ENCODE measurements around the gene DNAH3.
"Not testable (repeated sequence)": the region's sequence is repeated elsewhere in the genome, so short reads cannot be mapped to it uniquely, and the experiment has no call there.

Gene DNAH3

DNA sequence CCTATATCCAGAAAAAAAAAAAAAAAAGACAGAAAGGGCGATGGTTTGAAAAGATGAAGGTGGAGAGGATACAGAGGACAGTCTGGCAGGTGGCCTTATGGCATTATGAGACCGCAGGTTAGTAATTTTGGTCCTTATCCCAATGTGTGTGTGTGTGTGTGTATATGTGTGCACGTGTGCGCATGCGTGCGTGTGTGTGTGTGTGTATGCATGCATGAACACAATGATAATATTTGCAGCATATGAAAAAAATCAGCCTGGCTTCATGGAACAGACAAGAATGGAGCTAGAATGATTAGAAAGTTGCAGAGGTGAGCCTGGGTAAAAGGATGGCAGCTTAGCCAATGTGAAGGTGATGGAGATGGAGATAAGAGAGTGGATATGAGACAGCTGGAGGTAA lies 166.6 kb downstream of the DNAH3 start:
- Mint-ChIP-seq H3K4me1 (ENCODE audit: low read depth) (no peaks in the 10 kb centered on the region), H3K36me3 (ENCODE audit: low read depth) (no peaks in the 10 kb centered on the region), H3K27ac (no peak overlapping the region), H3K27me3 (no peaks in the 10 kb centered on the region), H3K4me3 (no peak overlapping the region), H3K9me3 (no peaks in the 10 kb centered on the region)

GRCh38 chr16:20976576-20976975 lies 174.1 kb downstream of the DNAH3 start:
- H3K27me3 Mint-ChIP-seq, result peaks cover 8% of the 10 kb centered on the region
- no peaks in the 10 kb centered on the region for H3K4me1 Mint-ChIP-seq (ENCODE audit: low read depth)
- H3K4me3 Mint-ChIP-seq, result no peak overlapping the region
- H3K27ac Mint-ChIP-seq, result no peak overlapping the region
- no peaks in the 10 kb centered on the region for H3K36me3 Mint-ChIP-seq (ENCODE audit: low read depth)
- H3K9me3 Mint-ChIP-seq, result no peaks in the 10 kb centered on the region

DNA sequence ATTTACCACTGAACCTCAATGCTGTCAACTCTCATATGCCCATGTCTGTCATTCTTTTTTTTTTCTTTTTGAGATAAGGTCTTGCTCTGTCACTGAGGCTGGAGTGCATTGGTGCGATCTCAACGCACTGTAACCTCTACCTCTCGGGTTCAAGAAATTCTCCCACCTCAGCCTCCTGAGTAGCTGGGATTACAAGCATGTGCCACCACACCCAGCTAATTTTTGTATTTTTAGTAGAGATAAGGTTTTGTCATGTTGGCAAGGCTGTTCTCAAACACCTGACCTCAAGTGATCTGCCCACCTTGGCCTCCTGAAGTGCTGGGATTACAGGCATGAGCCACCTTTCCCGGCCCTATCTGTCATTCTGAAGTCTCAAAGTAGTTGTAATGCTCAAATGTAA lies 177.4 kb downstream of the DNAH3 start:
- not testable (repeated sequence) for H3K4me3 Mint-ChIP-seq; H3K9me3 Mint-ChIP-seq; H3K36me3 Mint-ChIP-seq (ENCODE audit: low read depth); H3K27ac Mint-ChIP-seq; H3K4me1 Mint-ChIP-seq (ENCODE audit: low read depth); H3K27me3 Mint-ChIP-seq

- Mint-ChIP-seq H3K4me1 (ENCODE audit: low read depth) (no peaks in the 10 kb centered on the region), H3K27me3 (peaks cover 8% of the 10 kb centered on the region), H3K27ac (no peak overlapping the region), H3K36me3 (ENCODE audit: low read depth) (no peaks in the 10 kb centered on the region), H3K9me3 (no peaks in the 10 kb centered on the region), H3K4me3 (no peak overlapping the region)
Measured at GRCh38 chr16:20971401-20971800, 179.2 kb downstream of the DNAH3 start.

DNA sequence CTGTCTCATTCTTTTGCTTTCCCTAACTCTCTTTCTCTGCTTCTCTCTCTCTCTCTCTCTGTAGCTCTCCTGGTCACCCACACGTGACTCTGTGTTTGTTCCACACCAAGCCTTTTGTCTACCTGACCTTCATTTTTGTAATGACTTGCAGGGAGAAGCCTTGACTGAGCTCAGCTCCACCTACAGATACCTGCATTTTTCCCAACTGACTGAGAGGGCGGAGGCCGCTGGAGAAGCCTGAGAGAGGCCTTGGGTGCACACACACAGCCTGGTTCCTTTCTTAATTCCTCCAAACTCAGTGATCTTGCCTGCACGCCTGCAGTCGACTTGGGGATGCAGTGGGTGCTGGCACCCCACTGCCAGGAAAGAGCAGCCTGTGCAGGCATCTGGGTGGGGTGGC lies 181.3 kb downstream of the DNAH3 start:
- no peaks in the 10 kb centered on the region for H3K4me1 Mint-ChIP-seq (ENCODE audit: low read depth)
- no peaks in the 10 kb centered on the region for H3K9me3 Mint-ChIP-seq
- H3K27me3 Mint-ChIP-seq, result no peaks in the 10 kb centered on the region
- no peaks in the 10 kb centered on the region for H3K36me3 Mint-ChIP-seq (ENCODE audit: low read depth)
- no peak overlapping the region for H3K4me3 Mint-ChIP-seq
- no peak overlapping the region for H3K27ac Mint-ChIP-seq

DNA sequence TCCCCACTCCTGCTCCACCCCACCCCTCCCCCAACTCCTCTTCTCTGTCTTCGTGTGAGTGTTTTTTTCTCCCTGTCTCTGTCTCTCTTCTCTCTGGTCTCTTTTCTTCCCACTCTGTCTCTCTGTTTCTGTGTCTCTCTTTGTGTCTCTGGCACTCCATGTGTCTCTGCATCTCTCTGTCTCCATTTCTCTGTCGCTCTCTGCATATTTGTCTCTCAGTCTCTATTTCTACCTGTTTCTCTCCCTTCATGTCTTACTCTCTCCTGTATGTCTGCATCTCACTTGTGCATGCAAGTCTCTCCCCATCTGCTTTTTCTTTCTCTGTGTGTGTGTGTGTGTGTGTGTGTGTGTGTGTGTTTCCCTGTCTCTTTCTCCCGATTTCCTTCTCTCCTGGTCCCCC lies 181.9 kb downstream of the DNAH3 start:
- Mint-ChIP-seq H3K4me3 (no peak overlapping the region), H3K4me1 (ENCODE audit: low read depth) (no peaks in the 10 kb centered on the region), H3K27me3 (no peaks in the 10 kb centered on the region), H3K36me3 (ENCODE audit: low read depth) (no peaks in the 10 kb centered on the region), H3K9me3 (no peaks in the 10 kb centered on the region), H3K27ac (no peak overlapping the region)

- no peak overlapping the region for H3K27ac Mint-ChIP-seq
- no peaks in the 10 kb centered on the region for H3K27me3 Mint-ChIP-seq
- H3K4me3 Mint-ChIP-seq, result no peak overlapping the region
- no peaks in the 10 kb centered on the region for H3K36me3 Mint-ChIP-seq (ENCODE audit: low read depth)
- peaks cover 3% of the 10 kb centered on the region for H3K9me3 Mint-ChIP-seq
- H3K4me1 Mint-ChIP-seq (ENCODE audit: low read depth), result no peaks in the 10 kb centered on the region
Measured at GRCh38 chr16:20960899-20961298, 189.7 kb downstream of the DNAH3 start.

DNA sequence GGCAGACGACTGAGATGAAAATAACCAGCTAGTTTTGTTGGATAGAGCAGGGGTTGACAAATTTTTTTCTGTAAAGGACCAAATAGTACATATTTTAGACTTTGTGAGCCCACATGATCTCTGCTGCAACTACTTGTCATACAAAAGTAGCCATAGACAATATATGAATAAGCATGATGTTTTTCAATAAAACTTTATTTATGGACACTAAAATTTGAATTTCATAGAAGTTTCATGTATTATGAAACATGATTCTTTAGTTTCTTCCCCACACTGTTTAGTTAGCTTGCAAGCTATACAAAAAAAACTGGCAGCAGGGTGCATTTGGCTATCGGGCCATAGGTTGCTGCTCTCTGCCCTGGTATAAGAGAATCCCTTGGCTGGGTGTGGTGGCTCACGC lies 193.5 kb downstream of the DNAH3 start:
- Mint-ChIP-seq H3K4me3 (no peak overlapping the region), H3K9me3 (peaks cover 3% of the 10 kb centered on the region), H3K27me3 (no peaks in the 10 kb centered on the region), H3K27ac (no peak overlapping the region), H3K4me1 (ENCODE audit: low read depth) (no peaks in the 10 kb centered on the region), H3K36me3 (ENCODE audit: low read depth) (no peaks in the 10 kb centered on the region)

GRCh38 chr16:20956319-20956718 lies 194.3 kb downstream of the DNAH3 start:
- Mint-ChIP-seq H3K27me3 (no peaks in the 10 kb centered on the region), H3K9me3 (peaks cover 3% of the 10 kb centered on the region), H3K36me3 (ENCODE audit: low read depth) (no peaks in the 10 kb centered on the region), H3K4me1 (ENCODE audit: low read depth) (no peaks in the 10 kb centered on the region), H3K27ac (no peak overlapping the region), H3K4me3 (no peak overlapping the region)

- H3K27me3 Mint-ChIP-seq, result no peaks in the 10 kb centered on the region
- no peaks in the 10 kb centered on the region for H3K4me1 Mint-ChIP-seq (ENCODE audit: low read depth)
- H3K27ac Mint-ChIP-seq, result no peak overlapping the region
- no peak overlapping the region for H3K4me3 Mint-ChIP-seq
- no peaks in the 10 kb centered on the region for H3K9me3 Mint-ChIP-seq
- no peaks in the 10 kb centered on the region for H3K36me3 Mint-ChIP-seq (ENCODE audit: low read depth)
Measured at GRCh38 chr16:20954574-20954973, 196.1 kb downstream of the DNAH3 start.

DNA sequence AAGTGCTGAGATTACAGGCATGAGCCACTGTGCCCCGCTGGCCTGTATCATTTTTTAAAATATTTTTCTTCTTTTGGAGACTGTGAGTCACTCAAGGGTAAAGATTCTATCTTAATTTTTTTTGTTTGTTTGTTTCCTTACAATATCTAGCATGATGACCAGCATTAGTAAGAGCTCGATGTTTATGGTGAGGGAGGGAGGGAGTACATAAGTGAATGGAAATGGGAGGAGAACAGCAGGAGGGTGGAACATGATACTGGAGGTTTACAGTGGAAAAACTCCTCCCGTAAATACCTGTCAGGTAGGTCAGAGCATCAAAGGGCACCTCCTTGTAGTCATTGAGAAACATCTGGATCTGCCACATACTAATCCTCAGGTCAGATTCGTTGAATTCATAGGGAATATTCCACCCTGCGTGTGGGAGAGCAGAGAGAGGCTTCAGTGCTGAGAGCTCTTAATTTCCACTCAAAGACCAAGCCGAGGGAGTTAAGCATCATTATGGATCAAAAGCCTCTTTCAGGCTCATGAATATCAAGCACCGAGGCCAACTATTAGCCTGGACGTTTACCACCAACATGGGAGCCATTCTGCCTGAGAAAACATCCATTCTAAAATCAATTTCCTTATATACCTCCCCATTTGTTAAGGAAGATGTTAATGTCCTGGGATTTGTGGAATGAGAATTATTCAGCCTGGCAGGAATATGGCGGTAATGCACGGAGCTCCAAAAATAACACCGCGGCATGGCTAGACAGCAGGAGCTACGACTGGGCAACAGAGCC lies 198.3 kb downstream of the DNAH3 start:
- Mint-ChIP-seq H3K27me3 (no peaks in the 10 kb centered on the region), H3K4me3 (no peak overlapping the region)

GRCh38 chr16:20950294-20950693 lies 200.4 kb downstream of the DNAH3 start:
- Mint-ChIP-seq H3K27ac (no peak overlapping the region), H3K4me3 (no peak overlapping the region), H3K9me3 (no peaks in the 10 kb centered on the region), H3K4me1 (ENCODE audit: low read depth) (peaks cover 1% of the 10 kb centered on the region), H3K27me3 (no peaks in the 10 kb centered on the region), H3K36me3 (ENCODE audit: low read depth) (no peaks in the 10 kb centered on the region)

More for the DNA sequence above, 198.3 kb downstream of the DNAH3 start:
- H3K4me1 Mint-ChIP-seq (ENCODE audit: low read depth), result no peaks in the 10 kb centered on the region
- no peak overlapping the region for H3K27ac Mint-ChIP-seq
- no peaks in the 10 kb centered on the region for H3K9me3 Mint-ChIP-seq
- no peaks in the 10 kb centered on the region for H3K36me3 Mint-ChIP-seq (ENCODE audit: low read depth)

DNA sequence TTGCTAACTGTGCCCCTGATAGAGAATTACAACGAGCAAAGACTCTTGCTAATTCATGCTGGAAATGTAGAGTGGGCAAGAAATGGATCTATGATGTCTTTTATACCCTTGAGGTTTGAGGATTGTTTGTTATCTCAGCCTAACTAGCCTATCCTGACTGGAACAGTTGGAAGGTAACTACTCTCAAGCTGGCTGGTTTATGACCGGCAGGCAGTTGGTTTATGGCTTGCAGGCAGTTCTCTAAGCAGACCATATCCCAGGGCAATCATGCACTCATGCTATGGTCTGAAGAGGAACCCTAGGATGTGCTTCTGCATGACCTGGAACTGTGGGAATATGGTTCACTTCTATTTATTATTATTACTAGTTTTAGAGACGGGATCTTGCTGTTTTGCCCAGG lies 201.0 kb downstream of the DNAH3 start:
- peaks cover 8% of the 10 kb centered on the region for H3K4me1 Mint-ChIP-seq (ENCODE audit: low read depth)
- H3K4me3 Mint-ChIP-seq, result no peak overlapping the region
- no peaks in the 10 kb centered on the region for H3K27me3 Mint-ChIP-seq
- no peaks in the 10 kb centered on the region for H3K9me3 Mint-ChIP-seq
- no peaks in the 10 kb centered on the region for H3K36me3 Mint-ChIP-seq (ENCODE audit: low read depth)
- no peak overlapping the region for H3K27ac Mint-ChIP-seq

- Mint-ChIP-seq H3K9me3 (no peaks in the 10 kb centered on the region), H3K4me1 (ENCODE audit: low read depth) (peaks cover 13% of the 10 kb centered on the region), H3K27ac (no peak overlapping the region), H3K36me3 (ENCODE audit: low read depth) (no peaks in the 10 kb centered on the region), H3K27me3 (no peaks in the 10 kb centered on the region), H3K4me3 (no peak overlapping the region)
Measured at GRCh38 chr16:20948444-20948843, 202.2 kb downstream of the DNAH3 start.

GRCh38 chr16:20946015-20946629 lies 204.5 kb downstream of the DNAH3 start:
- peaks cover 26% of the 10 kb centered on the region for H3K4me1 Mint-ChIP-seq (ENCODE audit: low read depth)
- H3K4me3 Mint-ChIP-seq, result no peak overlapping the region
- no peaks in the 10 kb centered on the region for H3K9me3 Mint-ChIP-seq
- no peak overlapping the region for H3K27ac Mint-ChIP-seq
- no peaks in the 10 kb centered on the region for H3K27me3 Mint-ChIP-seq
- no peaks in the 10 kb centered on the region for H3K36me3 Mint-ChIP-seq (ENCODE audit: low read depth)

DNA sequence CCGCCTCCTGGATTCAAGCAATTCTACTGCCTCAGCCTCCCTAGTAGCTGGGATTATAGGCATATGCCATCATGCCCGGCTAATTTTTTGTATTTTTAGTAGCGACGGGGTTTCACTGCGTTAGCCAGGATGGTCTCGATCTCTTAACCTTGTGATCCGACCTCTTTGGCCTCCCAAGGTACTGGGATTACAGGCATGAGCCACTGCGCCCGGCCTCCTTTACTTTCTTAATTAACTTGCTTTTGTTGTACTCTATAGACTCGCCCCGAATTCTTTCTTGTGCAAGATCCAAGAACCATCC lies 205.1 kb downstream of the DNAH3 start:
- H3K4me1 Mint-ChIP-seq (ENCODE audit: low read depth), result peaks cover 29% of the 10 kb centered on the region
- H3K27me3 Mint-ChIP-seq; H3K9me3 Mint-ChIP-seq; H3K27ac Mint-ChIP-seq; H3K36me3 Mint-ChIP-seq (ENCODE audit: low read depth); H3K4me3 Mint-ChIP-seq: not testable (repeated sequence)

Measured in stimulated activated naive CD8-positive, alpha-beta T cell treated with anti-CD3 and anti-CD28 coated beads, Interleukin-15, Interleukin-2, amounts not matched to agents 100 ng/mL and 50 ng/mL, for 24 hours (primary cell).